ENCODE results near the gene RIMKLA. TPM values are rescaled to one million over a fixed set of nuclear protein-coding genes. Genes with fewer than 3 reads are reported as not detected.
A peak's percentile ranks its signal among the peaks of the same experiment; 100 is the strongest.

RIMKLA gene
- total and polyA plus RNA-seq, 2 of the 13 experiments (the other 11 are each of a cell fraction or from before 2014, with no cell fraction given) = 2.5 to 3.8 TPM

DNA sequence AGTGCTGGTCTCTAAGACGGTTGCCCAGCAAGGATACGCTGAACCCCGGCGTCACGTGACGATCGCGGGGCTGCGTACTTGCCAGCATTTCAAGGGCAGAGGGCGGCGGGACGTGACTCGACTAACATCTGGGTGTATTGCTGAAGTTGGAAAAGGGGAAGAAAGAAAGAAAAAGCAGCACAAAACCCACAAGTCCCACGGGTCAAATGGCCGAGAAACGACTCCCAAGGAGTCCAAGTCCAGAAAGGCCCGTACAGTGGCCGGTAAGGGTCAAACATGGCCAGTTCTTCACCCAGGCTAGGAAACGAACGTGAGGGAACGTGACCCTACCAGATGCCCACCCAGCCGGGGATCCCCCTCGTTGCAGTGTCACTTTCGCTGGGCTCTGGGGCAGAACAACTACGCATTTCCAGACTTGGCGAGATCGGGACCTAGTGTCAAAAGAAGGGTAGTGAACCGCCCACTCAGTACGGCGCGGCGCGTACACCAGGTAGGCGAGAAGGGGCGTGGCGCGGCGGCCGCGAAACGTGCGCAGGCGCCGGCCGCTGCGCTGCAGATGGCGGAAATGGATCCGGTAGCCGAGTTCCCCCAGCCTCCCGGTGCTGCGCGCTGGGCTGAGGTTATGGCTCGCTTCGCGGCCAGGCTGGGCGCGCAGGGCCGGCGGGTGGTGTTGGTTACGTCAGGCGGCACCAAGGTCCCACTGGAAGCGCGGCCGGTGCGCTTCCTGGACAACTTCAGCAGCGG, 75.6 kb downstream of the RIMKLA start, which contains the start of the genes PPCS and ZMYND12 (continued):
- TF ChIP-seq, protein P1, sequence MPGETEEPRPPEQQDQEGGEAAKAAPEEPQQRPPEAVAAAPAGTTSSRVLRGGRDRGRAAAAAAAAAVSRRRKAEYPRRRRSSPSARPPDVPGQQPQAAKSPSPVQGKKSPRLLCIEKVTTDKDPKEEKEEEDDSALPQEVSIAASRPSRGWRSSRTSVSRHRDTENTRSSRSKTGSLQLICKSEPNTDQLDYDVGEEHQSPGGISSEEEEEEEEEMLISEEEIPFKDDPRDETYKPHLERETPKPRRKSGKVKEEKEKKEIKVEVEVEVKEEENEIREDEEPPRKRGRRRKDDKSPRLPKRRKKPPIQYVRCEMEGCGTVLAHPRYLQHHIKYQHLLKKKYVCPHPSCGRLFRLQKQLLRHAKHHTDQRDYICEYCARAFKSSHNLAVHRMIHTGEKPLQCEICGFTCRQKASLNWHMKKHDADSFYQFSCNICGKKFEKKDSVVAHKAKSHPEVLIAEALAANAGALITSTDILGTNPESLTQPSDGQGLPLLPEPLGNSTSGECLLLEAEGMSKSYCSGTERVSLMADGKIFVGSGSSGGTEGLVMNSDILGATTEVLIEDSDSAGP (CRISPR knock-in tag; IDR thresholded peaks at IDR 0.05; ENCODE audit: borderline replicate concordance) = peak; percentile 90
- TF ChIP-seq MIER3 (CRISPR knock-in tag; IDR thresholded peaks at IDR 0.05; ENCODE audit: borderline replicate concordance) = peak; percentile 28; the same call in 1 of the 2 replicates
- no peak for TF ChIP-seq NCOA1 (CRISPR knock-in tag; IDR thresholded peaks at IDR 0.05)
- TF ChIP-seq TOE1 (CRISPR knock-in tag; IDR thresholded peaks at IDR 0.05) = no peak
- peak; percentile 97 for TF ChIP-seq ELF4 (CRISPR knock-in tag; IDR thresholded peaks at IDR 0.05; ENCODE audit: borderline replicate concordance)
- TF ChIP-seq, protein P2, sequence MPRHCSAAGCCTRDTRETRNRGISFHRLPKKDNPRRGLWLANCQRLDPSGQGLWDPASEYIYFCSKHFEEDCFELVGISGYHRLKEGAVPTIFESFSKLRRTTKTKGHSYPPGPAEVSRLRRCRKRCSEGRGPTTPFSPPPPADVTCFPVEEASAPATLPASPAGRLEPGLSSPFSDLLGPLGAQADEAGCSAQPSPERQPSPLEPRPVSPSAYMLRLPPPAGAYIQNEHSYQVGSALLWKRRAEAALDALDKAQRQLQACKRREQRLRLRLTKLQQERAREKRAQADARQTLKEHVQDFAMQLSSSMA (CRISPR knock-in tag; IDR thresholded peaks at IDR 0.05) = peak; percentile 41; the same call in 1 of the 2 replicates
- no peak for TF ChIP-seq ZNF792 (CRISPR knock-in tag; IDR thresholded peaks at IDR 0.05)
- TF ChIP-seq ZNF44 (CRISPR knock-in tag; IDR thresholded peaks at IDR 0.05) = no peak; the same call in 1 of the 2 replicates
- TF ChIP-seq ZNF562 (CRISPR knock-in tag; IDR thresholded peaks at IDR 0.05; ENCODE audit: borderline replicate concordance) = no peak
- TF ChIP-seq SRSF4 (IDR thresholded peaks at IDR 0.05; ENCODE audit: low read depth, low read length, poor library complexity, severe bottlenecking) = no peak
- 0 out of 2 replicates have a peak, but pooled peaks have one; percentile 26 for TF ChIP-seq AKAP8 (CRISPR knock-in tag; IDR thresholded peaks at IDR 0.05)
- TF ChIP-seq ELF1 (CRISPR knock-in tag; IDR thresholded peaks at IDR 0.05) = no peak
- TF ChIP-seq HNRNPL (IDR thresholded peaks at IDR 0.05; ENCODE audit: low read depth, low read length) = peak; percentile 67; the same call in 1 of the 2 replicates
- TF ChIP-seq ZBTB42 (CRISPR knock-in tag; IDR thresholded peaks at IDR 0.05) = peak; percentile 74; the same call in 1 of the 2 replicates
- TF ChIP-seq THAP11 (CRISPR knock-in tag; IDR thresholded peaks at IDR 0.05) = peak; percentile 83
- no peak for TF ChIP-seq XBP1 (CRISPR knock-in tag; IDR thresholded peaks at IDR 0.05)
- TF ChIP-seq ZNF496 (CRISPR knock-in tag; IDR thresholded peaks at IDR 0.05; ENCODE audit: insufficient replicate concordance) = no peak
- TF ChIP-seq NFKB2 (CRISPR knock-in tag; IDR thresholded peaks at IDR 0.05; ENCODE audit: borderline replicate concordance) = peak; percentile 48; the same call in 1 of the 2 replicates
- TF ChIP-seq, protein P3, sequence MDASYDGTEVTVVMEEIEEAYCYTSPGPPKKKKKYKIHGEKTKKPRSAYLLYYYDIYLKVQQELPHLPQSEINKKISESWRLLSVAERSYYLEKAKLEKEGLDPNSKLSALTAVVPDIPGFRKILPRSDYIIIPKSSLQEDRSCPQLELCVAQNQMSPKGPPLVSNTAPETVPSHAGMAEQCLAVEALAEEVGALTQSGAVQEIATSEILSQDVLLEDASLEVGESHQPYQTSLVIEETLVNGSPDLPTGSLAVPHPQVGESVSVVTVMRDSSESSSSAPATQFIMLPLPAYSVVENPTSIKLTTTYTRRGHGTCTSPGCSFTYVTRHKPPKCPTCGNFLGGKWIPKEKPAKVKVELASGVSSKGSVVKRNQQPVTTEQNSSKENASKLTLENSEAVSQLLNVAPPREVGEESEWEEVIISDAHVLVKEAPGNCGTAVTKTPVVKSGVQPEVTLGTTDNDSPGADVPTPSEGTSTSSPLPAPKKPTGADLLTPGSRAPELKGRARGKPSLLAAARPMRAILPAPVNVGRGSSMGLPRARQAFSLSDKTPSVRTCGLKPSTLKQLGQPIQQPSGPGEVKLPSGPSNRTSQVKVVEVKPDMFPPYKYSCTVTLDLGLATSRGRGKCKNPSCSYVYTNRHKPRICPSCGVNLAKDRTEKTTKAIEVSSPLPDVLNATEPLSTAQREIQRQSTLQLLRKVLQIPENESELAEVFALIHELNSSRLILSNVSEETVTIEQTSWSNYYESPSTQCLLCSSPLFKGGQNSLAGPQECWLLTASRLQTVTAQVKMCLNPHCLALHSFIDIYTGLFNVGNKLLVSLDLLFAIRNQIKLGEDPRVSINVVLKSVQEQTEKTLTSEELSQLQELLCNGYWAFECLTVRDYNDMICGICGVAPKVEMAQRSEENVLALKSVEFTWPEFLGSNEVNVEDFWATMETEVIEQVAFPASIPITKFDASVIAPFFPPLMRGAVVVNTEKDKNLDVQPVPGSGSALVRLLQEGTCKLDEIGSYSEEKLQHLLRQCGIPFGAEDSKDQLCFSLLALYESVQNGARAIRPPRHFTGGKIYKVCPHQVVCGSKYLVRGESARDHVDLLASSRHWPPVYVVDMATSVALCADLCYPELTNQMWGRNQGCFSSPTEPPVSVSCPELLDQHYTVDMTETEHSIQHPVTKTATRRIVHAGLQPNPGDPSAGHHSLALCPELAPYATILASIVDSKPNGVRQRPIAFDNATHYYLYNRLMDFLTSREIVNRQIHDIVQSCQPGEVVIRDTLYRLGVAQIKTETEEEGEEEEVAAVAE (CRISPR knock-in tag; IDR thresholded peaks at IDR 0.05; ENCODE audit: borderline replicate concordance) = no peak; the same call in 1 of the 2 replicates
- TF ChIP-seq ZFP36 (IDR thresholded peaks at IDR 0.05; ENCODE audit: borderline replicate concordance, low read depth, low read length, partially characterized antibody) = no peak
- no peak for TF ChIP-seq ZNF30 (CRISPR knock-in tag; IDR thresholded peaks at IDR 0.05)
- 0 out of 2 replicates have a peak, but pooled peaks have one; percentile 13 for TF ChIP-seq ZNF317 (CRISPR knock-in tag; IDR thresholded peaks at IDR 0.05)
- 0 out of 2 replicates have a peak, but pooled peaks have one; percentile 60 for TF ChIP-seq ZNF296 (CRISPR knock-in tag; conservative IDR thresholded peaks at IDR 0.05)
- no peak for TF ChIP-seq POLR2AphosphoS2 (IDR thresholded peaks at IDR 0.05; ENCODE audit: low read depth, low read length)

Data from HepG2 (cell line).